22Rv1 (cell line): Measurements from ENCODE around the gene SEC63.

Experiments
- H3K27ac ChIP-seq: fragments of 450-650 bp; 2 replicates; pipeline ENCODE4 v1.5.1; 2017
- ZFX ChIP-seq: fragments of 450-650 bp; IDR thresholded peaks from 2 replicates; pipeline ENCODE4 v1.6.1; 2017; ENCODE audit warnings: antibody characterized with exemption, borderline replicate concordance
- TF ChIP-seq, protein P1 (sequence below): fragments of 450-650 bp; IDR thresholded peaks from 2 replicates; pipeline ENCODE4 v1.5.1; 2017; ENCODE audit warnings: mild to moderate bottlenecking

Gene SEC63

DNA sequence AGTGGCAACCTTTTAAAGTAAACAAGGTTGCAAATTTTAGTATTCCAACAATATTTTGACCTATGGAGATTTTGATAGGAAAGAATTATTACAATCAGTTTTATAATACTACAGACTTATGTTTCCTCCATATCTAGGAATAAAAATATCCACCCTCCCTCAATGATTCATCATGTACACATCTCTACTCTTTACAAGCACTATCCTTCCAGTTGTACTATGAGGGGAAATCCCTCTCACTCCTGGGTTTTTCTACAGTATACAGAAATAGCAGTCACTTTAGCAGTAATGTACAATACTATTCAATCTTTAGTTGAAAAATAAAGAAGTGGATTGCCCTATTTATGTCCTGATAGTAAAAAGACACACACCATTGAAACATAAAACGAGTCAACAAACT is 87.6 kb downstream of the SEC63 start:
- no peak overlapping the region for H3K27ac ChIP-seq
- TF ChIP-seq ZFX: no peak
- TF ChIP-seq, protein P1, sequence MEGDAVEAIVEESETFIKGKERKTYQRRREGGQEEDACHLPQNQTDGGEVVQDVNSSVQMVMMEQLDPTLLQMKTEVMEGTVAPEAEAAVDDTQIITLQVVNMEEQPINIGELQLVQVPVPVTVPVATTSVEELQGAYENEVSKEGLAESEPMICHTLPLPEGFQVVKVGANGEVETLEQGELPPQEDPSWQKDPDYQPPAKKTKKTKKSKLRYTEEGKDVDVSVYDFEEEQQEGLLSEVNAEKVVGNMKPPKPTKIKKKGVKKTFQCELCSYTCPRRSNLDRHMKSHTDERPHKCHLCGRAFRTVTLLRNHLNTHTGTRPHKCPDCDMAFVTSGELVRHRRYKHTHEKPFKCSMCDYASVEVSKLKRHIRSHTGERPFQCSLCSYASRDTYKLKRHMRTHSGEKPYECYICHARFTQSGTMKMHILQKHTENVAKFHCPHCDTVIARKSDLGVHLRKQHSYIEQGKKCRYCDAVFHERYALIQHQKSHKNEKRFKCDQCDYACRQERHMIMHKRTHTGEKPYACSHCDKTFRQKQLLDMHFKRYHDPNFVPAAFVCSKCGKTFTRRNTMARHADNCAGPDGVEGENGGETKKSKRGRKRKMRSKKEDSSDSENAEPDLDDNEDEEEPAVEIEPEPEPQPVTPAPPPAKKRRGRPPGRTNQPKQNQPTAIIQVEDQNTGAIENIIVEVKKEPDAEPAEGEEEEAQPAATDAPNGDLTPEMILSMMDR: no peak

DNA sequence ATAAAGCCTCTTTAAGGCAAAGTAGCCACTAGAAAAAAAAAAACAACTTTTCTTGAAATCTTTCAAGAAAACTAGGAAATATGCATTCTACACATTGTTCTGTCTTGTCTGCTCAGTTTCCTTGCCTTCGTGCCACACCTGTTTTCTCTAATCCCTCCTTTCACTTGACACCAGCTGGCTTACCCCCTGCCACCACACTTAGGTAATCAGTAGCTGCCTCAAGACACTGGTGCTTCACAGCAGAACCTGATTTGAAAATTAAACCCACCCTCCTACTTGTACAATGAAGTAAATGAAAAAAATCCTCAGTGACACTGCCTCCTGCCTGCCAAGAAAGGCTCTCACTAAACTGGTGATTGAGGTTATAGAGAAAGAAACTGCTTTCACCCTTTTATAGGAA is 88.1 kb downstream of the SEC63 start:
- H3K27ac ChIP-seq: no peak overlapping the region
- TF ChIP-seq, protein P1: no peak
- TF ChIP-seq ZFX: no peak

DNA sequence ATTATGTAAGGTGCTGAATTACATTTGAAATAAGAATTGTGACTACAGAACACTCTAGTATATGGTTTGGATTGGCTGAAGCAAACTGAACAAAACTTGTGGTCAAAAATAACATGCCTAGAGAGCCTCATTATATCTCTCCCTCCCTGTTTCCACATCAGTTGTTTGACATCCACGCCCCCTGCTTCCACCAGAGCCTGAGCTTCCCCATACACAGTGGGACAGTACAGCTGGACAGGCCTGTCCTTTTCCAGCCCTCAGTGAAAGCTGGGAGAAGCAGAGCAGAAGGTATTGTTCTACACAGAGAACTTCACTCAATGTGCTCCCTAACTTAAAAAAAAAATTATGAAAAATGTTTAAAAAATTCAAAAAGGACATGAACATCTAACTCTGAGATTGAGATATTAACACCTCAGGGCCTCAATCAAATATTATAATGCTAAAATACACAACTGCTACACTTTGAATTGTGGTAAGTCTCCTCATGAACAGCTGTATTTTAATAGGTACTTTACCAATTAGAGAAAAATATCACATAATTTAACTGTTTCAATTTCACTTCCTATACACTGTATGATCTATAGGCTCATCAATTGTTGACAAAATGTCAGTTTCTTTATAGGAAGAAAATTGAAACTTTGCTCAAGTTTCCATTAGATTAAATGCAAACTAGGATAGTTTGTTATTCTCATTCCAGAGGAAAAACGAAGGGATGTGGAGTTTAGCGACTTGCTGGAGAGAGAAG is 89.0 kb downstream of the SEC63 start:
- no peak overlapping the region for H3K27ac ChIP-seq
- TF ChIP-seq, protein P1: no peak
- no peak for TF ChIP-seq ZFX

DNA sequence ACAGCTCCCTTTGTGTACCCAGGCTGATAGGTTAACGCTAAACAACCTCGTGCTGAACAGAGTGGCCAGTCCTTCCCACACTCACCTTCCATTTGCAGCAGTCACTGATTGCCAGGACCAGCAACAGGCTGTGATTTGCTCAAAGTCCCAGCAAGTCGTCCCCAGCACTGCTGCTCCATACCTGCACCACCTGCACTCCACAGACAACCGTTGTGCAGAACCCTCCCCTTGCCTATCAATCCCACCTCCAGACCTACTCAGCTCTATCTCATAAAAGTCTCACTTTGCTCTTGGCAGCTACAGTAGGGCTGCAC is 90.7 kb downstream of the SEC63 start:
- H3K27ac ChIP-seq: no peak overlapping the region
- no peak for TF ChIP-seq ZFX
- TF ChIP-seq, protein P1: peak; percentile 44

DNA sequence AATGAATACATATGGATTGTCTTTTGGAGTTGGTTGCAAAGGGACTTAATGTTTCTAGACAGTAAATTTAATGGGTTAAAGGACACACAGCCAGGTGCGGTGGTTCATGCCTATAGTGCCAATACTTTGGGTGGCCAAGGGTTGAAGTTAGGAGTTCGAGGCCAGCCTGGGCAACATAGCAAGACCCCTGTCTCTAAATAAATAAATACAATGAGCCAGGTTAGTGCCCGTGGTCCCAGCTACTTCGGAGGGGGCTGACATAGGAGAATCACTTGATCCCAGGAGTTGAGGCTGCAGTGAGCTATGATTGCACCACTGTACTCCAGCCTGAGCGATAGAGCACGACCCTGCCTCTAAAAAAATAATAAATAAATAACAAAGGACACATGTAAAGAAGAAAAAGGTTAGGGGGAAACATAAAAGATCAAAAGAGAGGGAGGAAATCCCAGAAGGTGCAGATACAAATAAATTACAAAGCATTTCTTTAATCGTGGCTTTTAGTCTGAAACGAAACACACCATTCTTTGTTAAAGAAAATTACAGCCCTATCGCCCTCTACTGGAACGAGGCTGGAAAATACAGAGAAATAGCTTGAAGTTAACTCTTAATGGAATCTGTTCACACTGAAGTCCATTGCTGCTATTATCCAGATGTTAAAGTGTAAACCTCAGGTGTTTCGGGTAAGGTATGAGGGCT is 91.3 kb downstream of the SEC63 start:
- TF ChIP-seq, protein P1: peak; percentile 79
- no peak for TF ChIP-seq ZFX
- H3K27ac ChIP-seq: no peak overlapping the region

DNA sequence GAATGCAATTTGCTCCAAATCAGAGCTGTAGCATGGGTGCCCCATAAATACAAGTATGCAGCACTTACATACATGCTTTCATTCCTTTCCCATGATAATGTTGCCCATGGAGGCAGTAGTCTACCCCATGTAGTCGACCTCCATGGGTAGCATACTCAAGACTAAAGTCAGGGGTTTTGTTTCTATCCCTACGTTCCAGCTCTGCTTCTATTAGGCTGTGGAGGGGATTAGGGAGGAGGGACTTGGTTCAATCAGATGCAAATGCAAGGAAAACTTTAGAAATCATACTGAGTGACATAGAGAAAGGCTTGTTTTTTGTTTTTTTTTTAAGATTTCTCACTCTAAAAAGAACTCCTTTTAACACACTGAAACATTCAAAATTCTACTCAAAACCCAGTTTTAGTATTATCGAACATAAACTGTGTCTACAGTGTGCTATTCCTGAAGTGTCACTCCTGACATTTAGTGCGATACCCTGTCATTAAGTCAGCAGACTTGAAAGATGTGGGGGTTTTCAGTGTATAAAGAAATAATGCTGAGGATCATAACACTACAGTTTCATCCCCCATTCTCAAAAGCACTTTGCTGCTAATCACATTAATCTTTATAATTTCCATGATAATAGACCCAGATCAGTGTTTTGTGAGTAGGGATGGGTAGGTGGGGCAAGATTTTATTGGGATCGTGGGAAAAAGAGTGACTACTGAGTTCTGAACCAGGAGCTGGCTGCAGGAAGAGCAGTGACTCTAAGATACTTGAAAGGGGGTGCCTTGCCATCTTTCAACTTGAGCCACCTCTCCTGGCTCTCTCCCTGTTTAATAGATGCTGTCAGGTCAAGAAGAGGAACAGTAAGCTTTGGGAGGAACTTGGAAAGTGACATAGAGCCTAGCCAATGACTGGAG is 93.5 kb downstream of the SEC63 start:
- no peak for TF ChIP-seq ZFX
- TF ChIP-seq, protein P1: no peak

More for the DNA sequence above, 93.5 kb downstream of the SEC63 start:
- no peak overlapping the region for H3K27ac ChIP-seq
